Esophagus mucosa (tissue), 1 donor: Measurements from ENCODE around the gene MINDY1. TPM values are rescaled to one million over a fixed set of nuclear protein-coding genes. Genes with fewer than 3 reads are reported as not detected.

Source experiments
- ATAC-seq: fragments of 200-7000 bp; cut with Tn5 transposase; one replicate; pipeline ENCODE4 v1.9.1; 2020
- total RNA-seq: library from RNA; stranded (reverse); gene quantifications from one replicate; pipeline ENCODE4 v1.2.4, GENCODE V29; 2023
- donor health status: DM: yes; HTN: yes; CAD: no.

MINDY1 gene
- total RNA-seq, 1 donor from 2014 or later, result 33.4 TPM

DNA sequence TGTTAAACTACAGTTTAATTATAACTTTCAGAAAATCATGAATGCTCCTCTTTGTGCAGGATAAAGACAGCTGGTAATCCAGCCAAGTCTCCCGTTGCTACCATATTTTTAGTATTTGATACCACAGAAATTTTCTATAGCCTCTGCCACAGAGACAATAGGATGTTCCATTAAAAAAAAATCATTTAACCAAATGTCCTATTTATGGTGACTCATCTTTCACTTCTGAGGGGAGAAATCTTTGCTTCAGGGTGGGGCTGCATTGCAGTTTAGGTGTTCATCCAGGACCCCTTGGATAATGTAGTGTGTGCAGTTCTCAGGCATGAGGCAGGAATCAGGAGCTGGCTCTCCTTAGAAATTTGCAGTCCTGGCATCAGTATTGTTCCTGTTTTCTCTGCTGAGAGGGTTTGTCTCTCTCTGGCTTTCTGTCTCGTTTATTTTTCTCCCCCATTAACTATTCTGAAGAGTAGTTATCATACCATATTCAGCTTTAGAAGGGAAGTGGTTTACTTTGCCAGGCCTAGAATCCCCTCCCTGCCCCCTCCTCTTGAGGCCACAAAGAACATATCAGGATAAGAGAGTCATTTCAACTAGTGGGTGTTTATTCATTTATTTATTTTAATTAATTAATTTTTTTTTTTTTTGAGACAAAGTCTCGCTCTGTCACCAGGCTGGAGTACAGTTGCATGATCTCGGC, 4.6 kb upstream of the MINDY1 start:
- ATAC-seq, result no peak

DNA sequence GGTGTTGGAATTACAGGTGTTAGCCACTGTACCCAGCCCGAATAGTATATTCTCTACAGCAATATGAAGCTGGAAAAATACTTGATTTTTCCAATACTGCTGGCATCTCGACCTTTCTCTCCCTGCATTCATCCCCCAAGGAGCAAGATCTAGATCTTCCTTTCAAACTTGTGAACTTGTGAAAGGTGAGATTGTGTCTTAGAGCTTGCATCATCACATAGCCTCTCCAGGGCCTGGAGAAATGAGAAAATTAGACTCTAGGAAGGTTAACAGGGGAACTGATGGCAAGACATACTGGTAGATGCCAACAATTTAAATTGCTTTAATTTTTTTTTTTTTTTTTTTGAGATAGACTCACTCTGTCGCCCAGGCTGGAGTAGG, 3.6 kb upstream of the MINDY1 start:
- no peak for ATAC-seq

GRCh38 chr1:151009674-151010345, 3.1 kb upstream of the MINDY1 start:
- ATAC-seq, result no peak

GRCh38 chr1:151009206-151009587, 2.5 kb upstream of the MINDY1 start:
- ATAC-seq, result no peak

GRCh38 chr1:151008244-151009205, 1.8 kb upstream of the MINDY1 start, which contains the start of gene PRUNE1:
TSS of gene PRUNE1 (plus strand) at chr1:151008449. CDS start at chr1:151008633, 184 bp downstream.
- peak; percentile 91 for ATAC-seq

GRCh38 chr1:151007853-151008243, 1.1 kb upstream of the MINDY1 start:
- no peak for ATAC-seq

GRCh38 chr1:151005729-151006319, 878 bp downstream of the MINDY1 start:
- no peak for ATAC-seq

GRCh38 chr1:151003180-151003579, 3.5 kb downstream of the MINDY1 start:
- ATAC-seq, result no peak

GRCh38 chr1:151002611-151003010, 4.1 kb downstream of the MINDY1 start:
- no peak for ATAC-seq

GRCh38 chr1:151002051-151002450, 4.7 kb downstream of the MINDY1 start:
- no peak for ATAC-seq

- no peak for ATAC-seq
These were observed 5.1 kb downstream of the MINDY1 start for GRCh38 chr1:151001602-151002001.

DNA sequence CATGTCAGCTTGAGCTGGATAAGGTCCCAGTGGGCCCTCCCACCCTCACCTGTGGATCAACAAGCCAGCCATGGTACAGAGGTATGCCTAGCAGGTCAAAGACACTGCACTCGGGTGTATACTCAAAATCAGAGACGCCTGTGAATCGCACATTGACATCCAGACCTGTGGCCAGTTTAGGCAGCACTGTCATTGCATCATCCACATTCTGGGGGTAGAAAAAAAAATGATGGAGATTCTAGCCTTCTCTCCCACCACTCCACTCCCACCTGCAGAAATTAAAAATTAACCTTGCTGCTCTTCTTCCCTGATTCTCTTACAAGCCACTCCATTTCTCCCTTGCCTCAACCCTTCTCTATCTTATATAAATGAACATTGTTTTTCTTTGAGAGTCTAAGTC, 6.3 kb downstream of the MINDY1 start:
- no peak for ATAC-seq

- ATAC-seq, result no peak
These were observed 6.8 kb downstream of the MINDY1 start for GRCh38 chr1:150999926-151000325.

- ATAC-seq, result no peak
These were observed 7.5 kb downstream of the MINDY1 start for GRCh38 chr1:150999051-150999674.

- ATAC-seq, result no peak
These were observed 8.8 kb downstream of the MINDY1 start for GRCh38 chr1:150997949-150998348.

- ATAC-seq, result no peak
These were observed 9.4 kb downstream of the MINDY1 start for GRCh38 chr1:150997126-150997872.

DNA sequence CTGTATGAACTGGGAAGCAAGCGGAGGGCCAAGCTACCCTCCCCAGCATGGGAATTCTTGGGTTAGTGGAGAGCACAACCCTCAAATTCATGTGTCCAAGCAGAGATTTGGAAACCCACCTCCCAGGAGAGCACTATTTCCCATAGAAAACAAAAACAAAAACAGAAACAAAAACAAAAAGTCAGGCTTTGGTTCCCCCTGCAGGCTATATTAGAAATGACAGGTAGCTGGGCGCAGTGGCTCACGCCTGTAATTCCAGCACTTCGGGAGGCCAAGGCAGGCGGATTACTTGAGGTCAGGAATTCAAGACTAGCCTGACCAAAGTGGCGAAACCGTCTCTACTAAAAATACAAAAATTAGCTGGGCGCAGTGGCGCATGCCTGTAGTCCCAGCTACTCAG, 10.8 kb downstream of the MINDY1 start:
- ATAC-seq, result no peak

DNA sequence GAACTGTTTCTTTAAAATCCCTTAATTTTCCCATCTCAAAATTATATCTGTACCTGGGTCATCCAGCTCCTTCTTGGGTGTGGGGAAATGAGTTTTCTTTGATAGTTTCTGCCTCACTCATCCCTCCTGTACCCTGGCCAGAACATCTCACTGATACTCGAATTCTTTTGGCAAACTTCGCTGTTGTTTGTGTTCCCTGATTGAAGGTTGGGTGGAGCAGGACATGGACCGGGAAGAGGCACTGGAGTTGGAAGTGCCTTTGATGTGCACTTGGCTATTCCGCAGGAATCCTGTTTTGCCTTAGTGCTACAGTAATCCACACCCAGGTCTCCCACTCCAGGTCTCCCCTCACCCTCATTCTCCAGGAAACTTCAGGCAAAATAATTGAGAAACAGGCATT, 11.2 kb downstream of the MINDY1 start:
- ATAC-seq, result no peak

DNA sequence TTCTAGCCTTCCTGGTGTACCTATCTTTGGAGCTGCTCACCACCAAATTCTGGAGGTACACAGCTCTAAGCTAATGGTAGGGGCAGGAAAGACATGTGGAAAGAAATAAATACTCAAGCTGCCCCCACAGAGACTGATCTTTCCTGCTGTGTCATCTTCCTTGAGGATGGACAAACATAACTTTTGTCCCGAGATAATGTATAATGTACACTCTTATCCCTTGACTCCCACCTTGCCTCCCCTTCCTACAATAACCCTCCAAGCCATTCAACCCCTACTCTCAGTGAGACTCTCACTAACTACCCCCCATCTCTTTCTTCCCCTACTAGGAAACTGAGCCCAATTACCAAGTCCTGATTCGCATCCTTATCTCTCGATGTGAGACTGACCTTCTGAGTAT, 12.5 kb downstream of the MINDY1 start:
- no peak for ATAC-seq

GRCh38 chr1:150992626-150993025, 14.1 kb downstream of the MINDY1 start:
- ATAC-seq, result no peak

DNA sequence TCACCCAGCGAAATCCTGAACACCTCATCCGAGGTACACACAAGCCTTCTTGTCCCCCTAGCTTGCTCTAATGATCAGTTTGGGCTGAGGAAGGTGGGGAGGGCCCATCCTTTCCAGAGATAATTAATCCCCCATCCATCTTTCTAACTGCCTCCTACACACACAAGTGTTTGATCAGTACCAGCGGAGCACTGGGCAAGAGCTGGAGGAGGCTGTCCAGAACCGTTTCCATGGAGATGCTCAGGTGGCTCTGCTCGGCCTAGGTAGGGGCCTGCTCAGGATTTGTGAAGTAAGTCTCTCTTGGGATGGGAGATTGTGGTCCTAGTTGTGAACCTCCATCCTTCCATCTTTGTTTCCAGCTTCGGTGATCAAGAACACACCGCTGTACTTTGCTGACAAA, 18.8 kb downstream of the MINDY1 start:
- ATAC-seq, result no peak
